NCI-H128 (cell line): Measurements from ENCODE around the gene KIFAP3.
"Not testable (repeated sequence)": the region's sequence is repeated elsewhere in the genome, so short reads cannot be mapped to it uniquely, and the experiment has no call there.

Source experiments
- DNase-seq: peaks from one replicate; lab custom pipeline; 2025; ENCODE audit not compliant: unreplicated experiment; lab: John Stamatoyannopoulos, UW

KIFAP3 gene

DNA sequence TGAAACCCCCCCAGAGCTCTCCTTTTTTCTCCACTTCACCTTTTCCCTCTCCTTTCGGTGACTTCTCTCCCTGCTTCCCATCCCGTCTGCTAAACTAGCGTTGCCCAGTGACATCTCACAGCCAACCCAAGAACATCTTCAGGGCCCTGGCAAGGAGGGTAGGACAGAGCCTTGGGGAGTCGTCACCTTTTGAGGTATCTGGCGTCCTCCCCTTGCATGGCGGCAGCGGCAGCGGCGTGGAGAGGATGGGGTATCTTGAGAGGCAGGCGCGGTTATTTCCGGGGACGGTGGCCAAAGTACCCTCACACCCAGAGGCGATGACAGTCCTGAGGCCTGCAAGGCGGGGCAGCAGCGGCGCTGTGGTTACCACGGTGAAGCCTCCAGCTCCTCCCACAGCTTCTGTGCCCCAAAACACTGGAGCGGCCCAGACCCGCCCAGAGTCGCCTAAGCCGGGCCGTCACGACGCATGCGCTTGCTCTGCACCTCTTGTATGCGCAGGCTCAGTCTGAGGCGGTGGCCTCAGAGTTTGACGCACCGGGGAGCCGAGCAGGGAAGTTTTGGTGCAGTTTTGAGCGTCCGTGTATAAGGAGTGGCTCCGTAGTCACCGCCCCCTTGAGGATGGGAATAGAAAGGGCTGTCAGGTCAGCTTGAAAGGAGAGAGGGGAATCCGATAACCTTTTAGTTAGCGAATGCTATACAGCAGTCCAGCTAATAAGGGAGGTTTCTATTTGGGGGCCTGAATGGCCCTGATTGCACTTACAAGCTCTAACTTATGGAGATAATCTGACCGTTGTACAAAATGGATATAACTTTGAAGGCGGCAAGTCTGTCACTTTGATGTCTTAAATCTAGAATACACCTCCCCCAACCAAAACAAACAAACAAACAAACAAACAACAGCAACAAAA lies at the start of gene KIFAP3:
Gene KIFAP3, minus strand, starts transcription at position 446 of the 908 bp plus-strand sequence. Its CDS starts 228 bp downstream, at position 218.
- peak; percentile 97 for DNase-seq

DNA sequence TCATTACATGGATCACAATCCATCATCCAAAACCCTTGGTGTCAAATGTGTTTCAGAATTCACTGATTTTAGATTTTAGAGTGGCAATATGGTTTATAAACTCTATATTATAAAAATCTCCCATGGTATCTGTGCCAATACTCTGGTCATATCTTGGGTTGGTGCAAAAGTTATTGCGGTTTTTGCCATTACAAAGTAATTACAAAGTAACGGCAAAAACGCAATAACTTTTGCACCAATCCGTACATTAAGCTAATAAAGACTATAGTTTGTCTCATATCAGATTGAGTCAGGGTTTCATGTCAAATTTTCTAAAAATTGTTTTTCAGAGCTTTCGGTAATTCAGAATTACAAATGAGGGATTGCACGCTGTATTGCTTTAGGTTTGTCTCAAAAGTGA lies 47.9 kb upstream of the KIFAP3 start:
- DNase-seq = no peak

DNA sequence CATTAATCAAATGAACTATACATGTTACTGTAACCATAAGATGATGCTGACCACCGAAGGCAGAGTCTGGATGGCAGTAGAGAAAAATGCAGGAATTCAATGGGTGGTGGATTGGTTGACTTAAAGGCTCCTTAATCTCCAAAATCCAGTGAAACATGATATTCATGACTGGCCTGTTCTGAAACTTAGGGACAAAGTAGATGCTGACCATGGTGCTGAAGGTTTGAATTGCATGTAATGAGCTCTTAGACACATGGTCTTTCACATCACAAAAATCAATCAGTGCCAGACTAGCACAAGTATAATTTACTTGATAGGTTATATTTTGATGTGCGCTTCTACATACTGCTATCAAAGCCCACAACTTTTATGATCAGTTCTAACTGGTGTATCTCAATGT lies 40.4 kb upstream of the KIFAP3 start:
- DNase-seq = no peak

DNA sequence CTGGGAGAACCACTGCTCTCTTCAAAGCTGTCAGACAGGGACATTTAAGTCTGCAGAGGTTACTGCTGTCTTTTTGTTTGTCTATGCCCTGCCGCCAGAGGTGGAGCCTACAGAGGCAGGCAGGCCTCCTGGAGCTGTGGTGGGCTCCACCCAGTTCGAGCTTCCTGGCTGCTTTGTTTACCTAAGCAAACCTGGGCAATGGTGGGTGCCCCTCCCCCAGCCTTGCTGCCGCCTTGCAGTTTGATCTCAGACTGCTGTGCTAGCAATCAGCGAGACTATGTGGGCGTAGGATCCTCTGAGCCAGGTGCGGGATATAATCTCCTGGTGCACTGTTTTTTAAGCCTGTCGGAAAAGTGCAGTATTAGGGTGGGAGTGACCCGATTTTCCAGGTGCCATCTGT lies 38.6 kb upstream of the KIFAP3 start:
- not testable (repeated sequence) for DNase-seq

DNA sequence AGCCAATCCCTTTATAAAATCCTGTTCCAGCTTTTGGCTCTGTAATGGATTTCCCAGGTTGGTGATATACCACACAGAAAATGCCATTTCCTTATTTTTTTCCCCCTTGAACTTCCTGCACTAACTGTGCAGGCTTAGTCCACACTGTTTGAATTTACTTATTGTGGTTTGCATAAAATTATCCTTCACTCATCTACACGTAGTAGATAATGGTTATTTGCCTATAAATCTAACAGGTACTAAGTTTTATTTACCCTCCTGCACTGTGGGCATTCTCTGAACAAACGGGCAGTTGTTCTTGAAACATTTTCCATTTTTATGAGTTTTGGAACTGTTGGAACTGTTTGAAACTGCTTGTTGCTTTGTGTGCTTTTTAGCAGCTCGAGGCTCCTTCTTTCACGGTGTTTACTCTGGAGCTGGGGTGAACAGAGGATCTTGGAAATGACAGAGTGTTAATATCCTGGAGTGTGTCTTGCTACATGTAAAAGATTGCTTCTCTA lies 23.0 kb upstream of the KIFAP3 start:
- DNase-seq = no peak

DNA sequence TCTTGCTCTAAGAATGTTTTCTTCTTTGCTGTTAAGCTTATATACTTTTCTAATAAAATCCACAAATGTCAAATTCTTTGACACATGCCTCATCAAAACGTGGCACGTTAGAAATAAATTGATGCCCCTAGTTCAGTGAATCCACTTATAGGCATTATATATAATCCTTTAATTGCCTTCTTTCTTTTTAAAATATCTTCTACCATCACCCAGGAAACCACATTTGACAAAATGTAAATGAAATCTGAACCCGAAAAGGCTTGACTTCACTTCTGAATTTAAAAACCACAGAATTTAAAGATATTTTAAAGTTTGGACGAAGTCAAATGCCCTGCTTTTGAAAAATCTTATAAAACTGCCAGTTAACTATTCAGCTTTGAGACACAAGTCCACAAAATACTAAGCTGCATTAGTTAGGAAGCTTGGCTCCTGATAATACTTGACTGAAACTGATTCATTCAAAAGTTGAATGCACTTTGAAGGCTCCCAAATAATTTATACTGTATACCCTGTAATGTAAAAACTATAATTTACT lies 22.4 kb upstream of the KIFAP3 start:
- no peak for DNase-seq

DNA sequence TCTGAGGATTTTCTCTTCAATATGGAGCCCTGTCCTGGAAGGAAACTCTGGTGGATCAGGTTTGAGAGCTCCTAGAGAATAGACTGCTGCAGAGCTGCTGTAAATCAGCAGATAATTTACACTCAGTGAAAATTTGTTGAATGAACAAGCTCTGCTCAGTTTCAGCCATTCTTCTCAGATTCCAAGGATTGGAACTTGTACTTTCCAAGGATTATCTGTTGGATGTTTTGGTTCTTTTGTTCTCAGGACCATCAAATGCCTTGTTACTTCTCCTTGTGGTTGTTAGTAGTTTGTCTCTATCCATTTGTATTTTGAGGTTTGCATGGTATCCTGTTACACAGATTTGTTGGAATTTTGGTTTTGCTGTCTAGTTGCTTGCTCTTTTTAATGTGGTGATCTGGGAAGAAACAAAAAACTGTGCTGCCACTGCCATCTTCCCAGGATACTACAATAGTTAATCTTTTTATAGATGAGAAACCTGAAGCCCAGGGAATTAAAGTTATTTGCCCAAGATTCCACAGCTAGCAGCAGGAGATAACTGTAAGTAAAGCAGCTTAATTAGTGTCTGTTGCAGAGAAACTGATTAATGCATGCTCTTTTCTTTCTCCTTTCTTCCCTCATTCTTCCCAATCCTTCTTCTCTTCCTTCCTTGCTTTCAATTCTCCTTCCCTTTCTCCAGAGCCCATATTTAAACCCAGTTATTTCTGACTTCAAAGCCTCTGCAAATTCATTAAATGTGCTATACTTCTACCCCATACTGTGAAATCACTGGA lies 21.7 kb upstream of the KIFAP3 start:
- DNase-seq = no peak

DNA sequence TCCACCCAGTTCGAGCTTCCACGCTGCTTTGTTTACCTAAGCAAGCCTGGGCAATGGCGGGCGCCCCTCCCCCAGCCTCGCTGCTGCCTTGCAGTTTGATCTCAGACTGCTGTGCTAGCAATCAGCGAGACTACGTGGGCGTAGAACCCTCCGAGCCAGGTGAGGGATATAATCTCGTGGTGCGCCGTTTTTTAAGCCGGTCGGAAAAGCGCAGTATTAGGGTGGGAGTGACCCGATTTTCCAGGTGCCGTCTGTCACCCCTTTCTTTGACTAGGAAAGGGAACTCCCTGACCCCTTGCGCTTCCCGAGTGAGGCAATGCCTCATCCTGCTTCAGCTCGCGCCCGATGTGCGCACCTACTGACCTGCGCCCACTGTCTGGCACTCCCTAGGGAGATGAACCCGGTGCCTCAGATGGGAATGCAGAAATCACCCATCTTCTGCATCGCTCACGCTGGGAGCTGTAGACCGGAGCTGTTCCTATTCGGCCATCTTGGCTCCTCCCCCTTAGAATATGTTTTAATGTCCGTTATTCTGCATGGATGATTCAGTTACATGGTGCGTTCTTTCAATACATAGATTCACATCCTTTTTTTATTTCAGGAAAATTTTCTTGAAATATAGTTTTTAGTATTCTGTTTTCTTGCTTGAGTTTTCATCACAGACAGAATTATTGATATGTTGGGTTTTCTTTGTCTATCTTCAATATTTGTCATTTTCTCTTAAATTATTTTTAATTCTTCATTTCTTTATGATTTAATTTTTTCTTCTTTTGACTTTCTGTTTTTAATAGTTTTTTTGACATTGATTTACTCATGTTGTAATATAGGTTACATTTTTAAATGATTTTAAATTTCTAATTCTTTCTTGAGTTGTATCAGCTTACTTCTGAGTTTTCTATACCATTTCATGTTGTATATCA lies 20.5 kb upstream of the KIFAP3 start:
- not testable (repeated sequence) for DNase-seq

DNA sequence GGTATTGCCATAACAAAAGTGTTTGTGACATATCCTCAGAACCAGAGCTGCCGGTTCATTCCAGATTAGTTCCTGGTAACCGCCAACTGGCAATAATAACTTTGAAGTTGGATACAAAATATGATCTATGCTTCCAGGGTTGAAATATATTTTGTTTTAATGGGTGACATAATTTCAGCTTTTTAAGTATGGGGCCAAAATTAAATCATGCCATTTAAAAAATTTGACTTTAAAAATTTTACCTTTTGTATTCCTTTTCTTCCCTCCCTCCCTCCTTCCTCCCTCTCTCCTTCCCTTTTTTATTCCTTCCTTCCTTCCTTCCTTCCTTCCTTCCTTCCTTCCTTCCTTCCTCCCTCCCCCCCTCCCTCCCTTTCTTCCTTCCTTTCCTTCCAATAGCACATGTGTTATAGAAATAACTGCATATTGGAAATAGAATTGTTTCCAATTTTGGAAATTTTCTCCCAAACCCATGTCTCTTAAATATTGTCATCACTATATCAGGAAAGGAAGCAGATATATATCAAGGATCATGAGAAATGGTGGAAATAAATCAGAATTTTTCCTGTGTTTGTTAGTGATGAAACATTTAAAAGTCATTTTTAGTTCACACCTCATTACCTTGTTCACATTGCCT lies 12.0 kb upstream of the KIFAP3 start:
- no peak for DNase-seq

DNA sequence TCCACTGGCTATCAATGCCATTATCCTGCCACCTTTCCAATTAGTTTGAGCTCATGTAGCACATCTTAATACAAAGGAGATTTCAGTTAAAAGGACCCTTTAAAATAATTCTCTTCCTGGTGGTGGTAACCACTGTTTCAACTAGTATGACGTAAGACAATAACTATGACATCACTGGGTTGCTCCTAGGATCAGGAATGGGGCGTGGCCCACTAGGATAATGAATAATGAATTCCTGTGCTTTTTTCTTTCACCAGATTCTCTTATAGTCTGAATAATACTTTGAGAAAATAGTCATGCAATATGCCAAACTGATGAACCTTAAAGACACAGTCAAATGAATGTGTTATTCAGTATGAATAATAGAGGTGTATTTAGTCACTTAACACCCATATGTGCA lies 10.6 kb upstream of the KIFAP3 start:
- DNase-seq = no peak

DNA sequence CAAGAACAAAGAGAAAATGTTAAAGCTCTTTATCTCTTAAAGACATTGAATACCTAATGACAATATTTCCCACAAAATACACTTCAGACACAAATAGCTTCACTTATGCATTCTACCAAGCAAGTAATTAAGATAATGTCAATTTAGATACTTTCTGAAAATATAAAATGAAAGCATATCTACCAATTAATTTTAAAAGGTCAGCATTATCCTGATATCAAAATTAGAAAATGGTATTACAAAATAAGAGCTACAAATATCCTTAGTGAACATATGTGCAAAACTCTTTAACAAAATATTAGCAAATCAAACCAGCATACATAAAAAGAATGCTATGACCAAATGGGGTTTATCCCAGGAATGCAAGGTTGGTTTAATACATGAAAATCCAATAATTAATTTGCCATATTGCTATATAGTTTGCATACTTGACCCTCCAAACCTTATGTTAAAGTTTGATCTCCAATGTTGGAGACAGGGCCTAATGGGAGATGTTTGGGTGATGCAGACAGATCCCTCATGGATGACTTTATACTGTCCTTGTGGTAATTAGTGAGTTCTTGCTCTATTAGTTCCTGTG lies 4.2 kb upstream of the KIFAP3 start:
- no peak for DNase-seq

DNA sequence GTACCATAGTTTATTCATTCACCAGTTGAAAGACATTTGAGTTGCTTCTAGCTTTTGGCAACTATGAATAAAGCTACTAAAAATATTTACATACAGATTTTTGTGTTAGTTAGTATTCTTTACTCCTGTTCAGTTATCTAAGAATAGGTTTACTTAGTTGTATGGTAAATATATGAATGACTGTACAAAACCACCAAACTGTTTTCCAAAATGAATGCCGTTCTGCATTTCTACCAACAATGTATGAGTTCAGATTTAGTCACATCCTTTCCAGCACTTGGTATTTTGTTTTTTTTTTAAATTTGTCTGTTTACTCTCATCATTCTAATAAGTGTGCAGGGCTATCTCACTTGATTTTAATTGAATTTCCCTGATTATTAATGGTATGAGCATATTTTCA lies 3.4 kb upstream of the KIFAP3 start:
- no peak for DNase-seq

DNA sequence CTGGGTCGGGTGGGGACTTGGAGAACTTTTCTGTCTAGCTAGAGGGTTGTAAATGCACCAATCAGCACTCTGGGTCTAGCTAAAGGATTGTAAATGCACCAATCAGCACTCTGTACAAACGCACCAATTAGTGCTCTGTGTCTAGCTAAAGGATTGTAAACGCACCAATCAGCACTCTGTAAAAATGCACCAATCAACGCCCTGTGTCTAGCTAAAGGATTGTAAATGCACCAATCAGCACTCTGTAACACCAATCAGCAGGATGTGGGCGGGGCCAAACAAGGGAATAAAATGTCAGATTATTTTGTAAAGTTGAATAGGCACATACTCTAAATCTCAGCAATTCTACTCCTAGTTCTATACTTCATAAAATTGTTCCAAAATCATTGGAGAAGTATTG lies 2.5 kb upstream of the KIFAP3 start:
- not testable (repeated sequence) for DNase-seq

DNA sequence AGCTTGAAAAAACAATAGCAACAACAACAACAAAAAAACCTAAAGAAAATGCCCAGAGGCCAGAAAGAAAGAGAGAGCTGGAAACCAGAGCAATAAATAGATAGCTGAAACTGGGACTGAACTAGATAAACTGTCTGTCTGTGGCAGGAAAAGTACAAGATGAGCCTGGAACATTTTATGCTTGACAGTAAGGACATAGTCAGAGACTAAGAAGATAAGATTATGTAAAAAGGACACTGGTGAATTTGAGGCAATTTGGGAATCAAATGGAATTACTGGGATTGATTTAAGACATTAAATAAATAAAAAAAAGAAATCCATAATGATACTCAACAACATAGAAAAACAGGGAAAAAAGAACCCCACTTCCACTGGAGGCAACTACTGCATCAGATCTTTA lies 1.7 kb upstream of the KIFAP3 start:
- no peak for DNase-seq

DNA sequence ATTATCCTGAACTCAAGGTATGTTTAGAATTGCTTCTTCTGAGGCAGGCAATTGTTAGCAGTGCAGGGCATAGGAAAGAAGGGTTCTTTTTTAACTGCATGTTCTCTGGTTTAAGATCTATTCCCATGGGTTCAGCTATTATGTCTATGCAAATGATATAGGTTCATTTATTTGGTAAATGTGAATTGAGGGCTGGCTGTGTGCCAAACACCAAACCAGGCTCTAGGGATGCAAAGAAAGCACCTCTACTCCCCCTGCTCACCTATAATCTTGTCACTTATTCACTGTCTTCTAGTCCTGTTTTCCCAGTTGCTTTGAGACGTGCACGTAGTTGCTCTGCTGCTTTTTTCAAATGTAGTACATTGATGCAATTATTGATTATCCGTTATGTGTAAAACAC lies 691 bp upstream of the KIFAP3 start:
- no peak for DNase-seq

DNA sequence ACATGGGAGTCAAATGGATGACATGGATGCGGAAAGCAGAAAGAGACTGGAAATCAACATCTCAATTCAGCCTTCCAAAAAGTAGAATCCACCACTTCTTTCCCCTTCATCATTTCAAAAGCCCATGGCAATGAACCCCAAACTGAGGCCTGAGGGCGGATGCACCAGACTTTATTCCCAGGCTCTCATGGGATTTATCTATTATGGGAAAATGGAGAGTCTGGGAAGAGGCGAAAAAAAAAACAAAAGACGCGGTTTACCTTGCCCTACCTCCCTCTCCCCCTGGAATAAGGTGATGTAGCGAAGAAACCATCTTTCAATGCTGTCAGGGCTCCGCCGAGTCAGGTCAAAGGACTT lies 624 bp downstream of the KIFAP3 start:
- no peak for DNase-seq

DNA sequence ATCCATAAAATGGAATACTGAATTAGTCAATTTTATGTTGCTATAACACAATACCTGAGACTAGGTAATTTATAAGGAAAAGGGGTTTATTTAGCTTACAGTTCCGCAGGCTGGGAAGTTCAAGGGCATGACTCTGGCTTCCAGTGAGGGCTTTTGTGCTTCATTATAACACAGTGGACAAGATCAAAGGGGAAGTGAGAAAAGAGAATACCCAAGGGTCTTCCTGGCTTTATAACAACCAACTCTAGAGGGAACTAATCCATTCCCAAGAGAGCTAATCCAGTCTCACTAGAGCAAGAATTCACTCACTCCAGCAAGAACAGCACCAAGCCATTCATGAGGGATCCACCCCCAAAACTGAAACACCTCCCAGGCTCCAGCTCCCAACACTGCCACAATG lies 3.1 kb downstream of the KIFAP3 start:
- DNase-seq = no peak

DNA sequence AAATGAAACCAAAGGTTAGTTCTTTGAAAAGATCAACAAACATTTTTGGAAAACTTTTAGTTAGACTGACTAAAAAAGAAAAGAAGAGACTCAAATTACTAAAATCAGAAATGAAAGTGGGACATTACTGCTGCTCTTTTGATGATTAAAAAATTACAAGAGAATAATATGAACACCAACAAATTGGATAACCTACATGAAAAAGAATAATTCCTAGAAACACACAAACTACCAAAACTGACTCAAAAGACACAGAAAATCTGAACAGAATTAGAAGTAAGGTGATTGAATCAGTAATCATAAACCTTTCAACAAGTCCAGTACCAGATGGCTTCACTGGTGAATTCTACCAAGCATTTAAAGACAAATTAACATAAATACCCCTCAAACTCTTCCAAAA lies 5.6 kb downstream of the KIFAP3 start:
- no peak for DNase-seq

DNA sequence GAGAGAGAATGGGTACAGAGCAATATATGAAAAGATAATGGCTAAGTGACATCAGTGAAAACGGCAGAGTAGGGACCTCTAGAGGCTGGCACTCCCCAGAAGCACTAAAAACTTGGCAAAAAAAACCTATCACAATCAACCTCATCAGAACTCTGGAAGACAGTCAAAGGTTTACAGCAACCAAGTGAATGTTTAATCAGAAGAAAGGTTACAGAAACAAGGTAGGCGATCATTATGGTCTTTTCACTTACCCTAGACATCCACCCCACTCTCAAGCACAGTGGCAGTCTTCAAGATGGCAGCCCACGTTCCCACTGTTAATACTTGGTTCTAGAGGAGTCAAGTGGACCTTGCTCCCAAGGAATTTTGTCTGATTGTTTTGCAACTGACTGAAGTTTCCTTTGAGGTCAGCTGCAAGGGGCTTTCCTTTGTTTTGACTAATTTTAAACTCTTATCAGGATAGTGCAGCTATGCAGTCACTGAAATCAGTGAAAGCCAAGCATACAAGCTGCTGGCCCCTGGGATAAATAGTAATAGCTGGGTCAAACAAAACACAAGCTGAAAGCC lies 7.2 kb downstream of the KIFAP3 start:
- no peak for DNase-seq

DNA sequence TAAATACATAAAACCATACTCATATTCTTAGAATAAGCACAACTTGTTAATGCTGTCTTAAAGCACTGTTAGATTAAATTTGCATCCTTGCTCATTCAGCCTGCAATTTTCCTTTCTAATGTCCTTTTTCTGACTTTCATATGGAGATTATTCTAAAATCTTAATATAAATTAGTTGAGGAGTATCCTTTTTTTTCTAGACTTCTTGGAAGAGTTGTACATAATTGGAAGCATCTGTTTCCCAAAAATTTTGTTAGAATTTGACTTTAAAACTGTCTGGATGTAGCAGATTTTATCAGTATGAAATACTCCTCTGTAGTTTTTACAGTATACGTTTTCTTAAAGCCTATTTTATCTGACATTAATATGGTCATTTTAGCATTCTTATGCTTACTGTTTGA lies 9.7 kb downstream of the KIFAP3 start:
- DNase-seq = no peak
